Chondrocyte (in vitro differentiated cells): ENCODE data around the gene TMPO. TPM values are rescaled to one million over a fixed set of nuclear protein-coding genes. Genes with fewer than 3 reads are reported as not detected.
A peak's percentile ranks its signal among the peaks of the same experiment; 100 is the strongest.
"Not testable (repeated sequence)": the region's sequence is repeated elsewhere in the genome, so short reads cannot be mapped to it uniquely, and the experiment has no call there.

Experiments
- DNase-seq: peaks from one replicate; pipeline ENCODE4 v3.0.0; 2021; ENCODE audit warnings: mixed read lengths, low spot score
- H3K27ac Mint-ChIP-seq: one replicate; pipeline ENCODE4 v1.8.0; 2021; ENCODE audit warnings: mild to moderate bottlenecking, moderate library complexity, mixed read lengths; ENCODE audit not compliant: unreplicated experiment
- H3K27me3 Mint-ChIP-seq: 2 replicates; pipeline ENCODE4 v1.8.0; 2021; ENCODE audit warnings: low read depth, mixed read lengths
- H3K36me3 Mint-ChIP-seq: 2 replicates; pipeline ENCODE4 v1.8.0; 2021; ENCODE audit warnings: low read depth, mixed read lengths
- H3K4me1 Mint-ChIP-seq: 2 replicates; pipeline ENCODE4 v1.8.0; 2021; ENCODE audit warnings: low read depth, mild to moderate bottlenecking, mixed read lengths
- H3K4me3 Mint-ChIP-seq: one replicate; pipeline ENCODE4 v1.8.0; 2021; ENCODE audit warnings: mild to moderate bottlenecking, moderate library complexity, mixed read lengths; ENCODE audit not compliant: unreplicated experiment
- H3K9me3 Mint-ChIP-seq: 2 replicates; pipeline ENCODE4 v1.8.0; 2021; ENCODE audit warnings: low read depth, mixed read lengths
- total RNA-seq: library from RNA; stranded (reverse); gene quantifications from 3 replicates; pipeline ENCODE4 v1.2.1, GENCODE V29; 2021
- TF ChIP-seq, protein P1 (sequence below): fragments of 200-600 bp; sonication (generic); IDR thresholded peaks from 2 replicates; pipeline ENCODE4 v1.5.0; 2021; ENCODE audit warnings: antibody characterized with exemption, mild to moderate bottlenecking, moderate library complexity

The TMPO gene
- total RNA-seq, 1 donor from 2014 or later: 38.7 TPM

GRCh38 chr12:98591209-98591608 is 75.8 kb downstream of the TMPO start:
- Mint-ChIP-seq H3K27me3 (no peaks in the 10 kb centered on the region), H3K27ac (no peak overlapping the region), H3K9me3 (no peaks in the 10 kb centered on the region), H3K36me3 (peaks cover 3% of the 10 kb centered on the region), H3K4me1 (peaks cover 18% of the 10 kb centered on the region), H3K4me3 (no peak overlapping the region)
- TF ChIP-seq, protein P1, sequence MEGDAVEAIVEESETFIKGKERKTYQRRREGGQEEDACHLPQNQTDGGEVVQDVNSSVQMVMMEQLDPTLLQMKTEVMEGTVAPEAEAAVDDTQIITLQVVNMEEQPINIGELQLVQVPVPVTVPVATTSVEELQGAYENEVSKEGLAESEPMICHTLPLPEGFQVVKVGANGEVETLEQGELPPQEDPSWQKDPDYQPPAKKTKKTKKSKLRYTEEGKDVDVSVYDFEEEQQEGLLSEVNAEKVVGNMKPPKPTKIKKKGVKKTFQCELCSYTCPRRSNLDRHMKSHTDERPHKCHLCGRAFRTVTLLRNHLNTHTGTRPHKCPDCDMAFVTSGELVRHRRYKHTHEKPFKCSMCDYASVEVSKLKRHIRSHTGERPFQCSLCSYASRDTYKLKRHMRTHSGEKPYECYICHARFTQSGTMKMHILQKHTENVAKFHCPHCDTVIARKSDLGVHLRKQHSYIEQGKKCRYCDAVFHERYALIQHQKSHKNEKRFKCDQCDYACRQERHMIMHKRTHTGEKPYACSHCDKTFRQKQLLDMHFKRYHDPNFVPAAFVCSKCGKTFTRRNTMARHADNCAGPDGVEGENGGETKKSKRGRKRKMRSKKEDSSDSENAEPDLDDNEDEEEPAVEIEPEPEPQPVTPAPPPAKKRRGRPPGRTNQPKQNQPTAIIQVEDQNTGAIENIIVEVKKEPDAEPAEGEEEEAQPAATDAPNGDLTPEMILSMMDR: no peak
- no peak for DNase-seq

- H3K36me3 Mint-ChIP-seq: peaks cover 5% of the 10 kb centered on the region
- no peaks in the 10 kb centered on the region for H3K9me3 Mint-ChIP-seq
- peaks cover 29% of the 10 kb centered on the region for H3K4me1 Mint-ChIP-seq
- H3K27ac Mint-ChIP-seq: peak overlapping the region; percentile 97
- H3K27me3 Mint-ChIP-seq: no peaks in the 10 kb centered on the region
- peak overlapping the region; percentile 95 for H3K4me3 Mint-ChIP-seq
- no peak for DNase-seq
- TF ChIP-seq, protein P1: no peak
These were observed 77.5 kb downstream of the TMPO start for GRCh38 chr12:98592825-98593322.

DNA sequence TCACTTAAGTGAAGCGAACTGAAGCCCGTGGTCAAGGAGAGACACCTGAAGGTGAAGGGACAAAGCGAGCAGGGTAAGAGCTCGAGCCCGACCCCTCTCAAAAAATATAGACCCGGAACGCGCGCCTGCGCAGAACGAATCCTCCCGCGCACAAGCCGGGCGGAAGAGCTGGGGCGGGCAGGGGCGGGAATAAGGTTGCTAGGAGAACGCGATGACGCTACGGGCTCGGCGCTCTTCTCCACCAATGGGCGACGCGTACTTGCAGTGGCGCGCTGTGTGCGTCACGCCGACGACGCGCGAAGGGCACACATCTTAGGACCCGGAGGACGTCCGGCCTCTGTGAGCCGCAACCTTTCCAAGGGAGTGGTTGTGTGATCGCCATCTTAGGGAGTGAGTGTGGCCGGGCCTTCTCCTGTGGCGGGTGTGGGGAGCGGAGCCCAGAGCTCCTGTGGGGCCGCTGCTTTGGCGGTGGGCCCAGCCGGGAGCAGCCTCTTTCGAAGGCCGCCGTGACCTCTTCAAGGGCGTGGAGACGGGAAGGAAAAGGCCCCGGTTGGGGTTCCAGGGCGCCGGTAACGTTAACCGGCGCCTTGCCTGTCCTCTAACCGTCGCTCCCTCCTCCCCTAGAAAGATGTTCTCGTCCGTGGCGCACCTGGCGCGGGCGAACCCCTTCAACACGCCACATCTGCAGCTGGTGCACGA is 78.1 kb downstream of the TMPO start, which contains the start of gene SLC25A3:
Gene SLC25A3, plus strand, starts transcription at position 336 of the 699 bp plus-strand sequence. Its CDS starts 293 bp downstream, at position 629.
- peak; percentile 97 for DNase-seq
- Mint-ChIP-seq H3K27ac (peak within 1 kb of the TSS; percentile 97), H3K27me3 (no peaks in the 10 kb centered on the region), H3K9me3 (no peaks in the 10 kb centered on the region), H3K4me1 (peaks cover 29% of the 10 kb centered on the region), H3K4me3 (peak within 1 kb of the TSS; percentile 95), H3K36me3 (peaks cover 9% of the 10 kb centered on the region)
- TF ChIP-seq, protein P1: no peak

DNA sequence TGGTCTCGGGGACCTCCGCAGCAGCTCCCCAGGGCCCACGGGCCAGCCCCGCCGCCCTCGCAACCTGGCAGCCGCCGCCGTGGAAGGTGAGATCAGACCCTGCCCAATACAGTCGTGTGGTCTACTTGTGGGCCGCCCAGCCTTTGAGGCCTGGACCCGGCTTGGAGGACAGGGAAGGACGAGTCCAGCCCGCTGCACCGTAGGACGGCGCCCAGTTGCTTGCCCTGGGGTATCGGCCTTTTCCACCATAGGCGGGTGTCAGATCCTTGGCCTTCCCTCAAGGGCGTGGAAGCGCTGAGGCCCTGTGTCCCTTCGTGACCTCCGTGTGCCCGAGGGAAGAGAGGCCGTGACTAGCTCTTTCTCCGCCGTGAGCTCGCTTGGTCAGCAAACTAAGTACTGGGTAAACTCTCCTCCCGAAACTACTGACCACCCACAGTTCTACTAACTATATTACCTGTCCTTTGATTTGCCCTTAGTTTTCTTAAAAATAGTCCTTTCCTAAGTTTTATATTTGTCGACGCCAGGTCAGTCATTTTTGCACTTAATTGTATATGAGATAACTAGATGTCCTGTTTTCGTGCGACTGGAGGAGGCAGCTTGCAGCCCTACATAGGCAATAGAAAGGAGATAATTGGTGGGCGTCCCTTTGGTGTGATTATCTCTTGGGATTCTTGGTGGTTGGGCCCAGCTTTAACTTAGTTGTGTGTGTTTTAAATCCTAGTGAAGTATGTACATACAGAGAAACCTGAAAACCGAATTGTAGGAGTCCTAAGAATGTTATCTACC is 78.9 kb downstream of the TMPO start:
- Mint-ChIP-seq H3K4me1 (peaks cover 29% of the 10 kb centered on the region), H3K9me3 (no peaks in the 10 kb centered on the region), H3K36me3 (peaks cover 11% of the 10 kb centered on the region), H3K27me3 (no peaks in the 10 kb centered on the region), H3K4me3 (peak overlapping the region; percentile 95), H3K27ac (peak overlapping the region; percentile 97)
- TF ChIP-seq, protein P1: no peak
- DNase-seq: no peak

- no peaks in the 10 kb centered on the region for H3K27me3 Mint-ChIP-seq
- TF ChIP-seq, protein P1: no peak
- H3K27ac Mint-ChIP-seq: peak overlapping the region; percentile 97
- no peak for DNase-seq
- H3K9me3 Mint-ChIP-seq: no peaks in the 10 kb centered on the region
- peaks cover 15% of the 10 kb centered on the region for H3K36me3 Mint-ChIP-seq
- H3K4me3 Mint-ChIP-seq: peak overlapping the region; percentile 95
- peaks cover 29% of the 10 kb centered on the region for H3K4me1 Mint-ChIP-seq
These were observed 80.0 kb downstream of the TMPO start for GRCh38 chr12:98595243-98595988.

DNA sequence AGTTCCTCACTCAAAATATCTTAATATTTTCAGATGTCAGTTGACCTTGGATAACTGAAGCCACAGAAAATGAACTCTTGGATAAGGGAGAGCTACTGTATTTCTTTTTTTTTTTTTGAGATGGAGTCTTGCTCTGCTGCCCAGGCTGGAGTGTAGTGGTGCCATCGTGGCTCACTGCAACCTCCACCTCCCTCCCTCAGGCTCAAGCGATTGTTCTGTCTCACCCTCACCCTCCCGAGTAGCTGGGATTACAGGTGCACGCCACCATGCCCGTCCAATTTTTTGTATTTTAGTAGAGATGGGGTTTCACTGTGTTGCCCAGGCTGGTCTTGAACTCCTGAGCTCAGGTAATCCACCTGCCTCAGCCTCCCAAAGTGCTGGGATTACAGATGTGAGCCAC is 81.9 kb downstream of the TMPO start:
- H3K27me3 Mint-ChIP-seq, H3K9me3 Mint-ChIP-seq, DNase-seq, H3K4me3 Mint-ChIP-seq: not testable (repeated sequence)
- Mint-ChIP-seq H3K4me1 (peaks cover 29% of the 10 kb centered on the region), H3K36me3 (peaks cover 22% of the 10 kb centered on the region), H3K27ac (peak overlapping the region; percentile 5)
